Measurements from ENCODE around the gene CSH1. TPM values are rescaled to one million over a fixed set of nuclear protein-coding genes. Genes with fewer than 3 reads are reported as not detected.
"Not testable (repeated sequence)": the region's sequence is repeated elsewhere in the genome, so short reads cannot be mapped to it uniquely, and the experiment has no call there.

Gene CSH1
- total and polyA plus RNA-seq, 2 donors (not counting 1 experiment from before 2014, with no cell fraction given) = not detected

- Histone ChIP-seq H3K9ac (ENCODE audit: low read length) (no peak overlapping the region), H3K9me3 (ENCODE audit: control extremely low read depth in 1 of 3, control insufficient read depth in 2 of 3, insufficient read depth in 1 of 3, low read length in 2 of 3) (no peaks in the 10 kb centered on the region), H3K36me3 (replicated peaks in 1 of 2; ENCODE audit: control extremely low read depth in 1 of 2, control insufficient read depth in 1 of 2, extremely low read depth in 1 of 2, insufficient read depth in 2 of 2, low read length in 1 of 2) (no peaks in the 10 kb centered on the region), H4K20me1 (ENCODE audit: control insufficient read depth, insufficient read depth, low read length, poor library complexity, severe bottlenecking) (no peaks in the 10 kb centered on the region), H3K27ac (ENCODE audit: low read length in 2 of 2) (no peak overlapping the region), H3K79me2 (ENCODE audit: control insufficient read depth, insufficient read depth, low read length) (peaks cover 22% of the 10 kb centered on the region), H3K4me2 (replicated peaks; ENCODE audit: low read depth, low read length, poor library complexity, severe bottlenecking) (no peak overlapping the region), H3K4me1 (ENCODE audit: control insufficient read depth in 2 of 2, insufficient read depth in 2 of 2, low read length in 2 of 2) (peaks cover 62 to 80% of the 10 kb centered on the region in 2 donors), H3K4me3 (ENCODE audit: control extremely low read depth in 1 of 5, extremely low read depth in 1 of 5, insufficient read depth in 1 of 5, low read depth in 2 of 5, low read length in 4 of 5) (no peak overlapping the region), H2AFZ (ENCODE audit: insufficient read depth, low read depth, low read length, poor library complexity, severe bottlenecking) (no peak overlapping the region), H3K27me3 (replicated peaks in 1 of 4; ENCODE audit: control extremely low read depth in 1 of 4, control insufficient read depth in 3 of 4, insufficient read depth in 4 of 4, low read length in 3 of 4) (no peaks in the 10 kb centered on the region)
- no peaks in the 10 kb centered on the region for H3K27me3 Mint-ChIP-seq
- no peak overlapping the region for H3K4me3 Mint-ChIP-seq
- ATAC-seq (ENCODE audit: low read depth) = no peak
- intact Hi-C loops (cut with micrococcal nuclease) = loop anchor here (2.0 kb wide), 1 partner anchor 72 kb away; no protein-coding TSS in a partner anchor
- peaks cover 74% of the 10 kb centered on the region for H3K4me1 Mint-ChIP-seq
- peak; percentile 11 for DNase-seq
- TF ChIP-seq EZH2 (IDR thresholded peaks at IDR 0.05; ENCODE audit: borderline replicate concordance, insufficient read depth, low read depth, low read length, poor library complexity, severe bottlenecking) = no peak
- TF ChIP-seq CTCF (IDR thresholded peaks at IDR 0.05) = no peak
- CTCF ChIA-PET = interaction anchor here (0.9 to 26.0 kb wide), 20 partner anchors 7 to 214 kb away, joined by 3 to 834 read pairs (median 14); partner anchors contain the start of genes CD79B, CSHL1, GH2 and ICAM2
- no peaks in the 10 kb centered on the region for H3K9me3 Mint-ChIP-seq (ENCODE audit: insufficient read depth)
- POLR2A ChIA-PET = interaction anchor here (3.2 to 6.8 kb wide), 3 partner anchors 13 to 32 kb away, joined by 21 to 160 read pairs (median 68); partner anchors contain the start of gene CD79B
- 94% methylated on average over 9 of the region's 10 CpGs for WGBS (ENCODE audit: insufficient coverage)
- peak overlapping the region; percentile 53 for H3K27ac Mint-ChIP-seq
Observed at GRCh38 chr17:63918305-63918704, 21.9 kb upstream of the CSH1 start.

GRCh38 chr17:63917646-63918045 lies 21.3 kb upstream of the CSH1 start:
- ChIA-PET CTCF (interaction anchor here (2.9 to 26.0 kb wide), 8 partner anchors 13 to 215 kb away, joined by 13 to 834 read pairs (median 116); partner anchors contain the start of genes CD79B and ICAM2), POLR2A (interaction anchor here (3.2 to 6.8 kb wide), 3 partner anchors 14 to 32 kb away, joined by 21 to 160 read pairs (median 68); partner anchors contain the start of gene CD79B)
- DNase-seq (no peak), ATAC-seq (ENCODE audit: low read depth) (no peak)
- no peak overlapping the region for H3K4me3 ChIP-seq (ENCODE audit: control extremely low read depth in 1 of 5, extremely low read depth in 1 of 5, insufficient read depth in 1 of 5, low read depth in 2 of 5, low read length in 4 of 5)
- Mint-ChIP-seq H3K4me3 (no peak overlapping the region), H3K9me3 (ENCODE audit: insufficient read depth) (no peaks in the 10 kb centered on the region), H3K4me1 (peaks cover 73% of the 10 kb centered on the region), H3K27me3 (no peaks in the 10 kb centered on the region), H3K27ac (no peak overlapping the region)
- no peaks in the 10 kb centered on the region for H3K9me3 ChIP-seq (ENCODE audit: control extremely low read depth in 1 of 3, control insufficient read depth in 2 of 3, insufficient read depth in 1 of 3, low read length in 2 of 3)
- no peak overlapping the region for H3K9ac ChIP-seq (ENCODE audit: low read length)
- no peak overlapping the region for H3K4me2 ChIP-seq (replicated peaks; ENCODE audit: low read depth, low read length, poor library complexity, severe bottlenecking)
- TF ChIP-seq EZH2 (IDR thresholded peaks at IDR 0.05; ENCODE audit: borderline replicate concordance, insufficient read depth, low read depth, low read length, poor library complexity, severe bottlenecking) (no peak), CTCF (IDR thresholded peaks at IDR 0.05) (no peak)
- intact Hi-C loops (cut with micrococcal nuclease) = loop anchor here (2.0 kb wide), 1 partner anchor 73 kb away; no protein-coding TSS in a partner anchor
- no peak overlapping the region for H3K27ac ChIP-seq (ENCODE audit: low read length in 2 of 2)
- H3K36me3 ChIP-seq (replicated peaks in 1 of 2; ENCODE audit: control extremely low read depth in 1 of 2, control insufficient read depth in 1 of 2, extremely low read depth in 1 of 2, insufficient read depth in 2 of 2, low read length in 1 of 2) = no peaks in the 10 kb centered on the region
- H3K27me3 ChIP-seq (replicated peaks in 1 of 4; ENCODE audit: control extremely low read depth in 1 of 4, control insufficient read depth in 3 of 4, insufficient read depth in 4 of 4, low read length in 3 of 4) = no peaks in the 10 kb centered on the region
- H3K79me2 ChIP-seq (ENCODE audit: control insufficient read depth, insufficient read depth, low read length) = peaks cover 22% of the 10 kb centered on the region
- no peak overlapping the region for H2AFZ ChIP-seq (ENCODE audit: insufficient read depth, low read depth, low read length, poor library complexity, severe bottlenecking)
- H3K4me1 ChIP-seq (ENCODE audit: control insufficient read depth in 2 of 2, insufficient read depth in 2 of 2, low read length in 2 of 2) = peaks cover 57 to 73% of the 10 kb centered on the region in 2 donors
- no peaks in the 10 kb centered on the region for H4K20me1 ChIP-seq (ENCODE audit: control insufficient read depth, insufficient read depth, low read length, poor library complexity, severe bottlenecking)
- 95% methylated on average over 13 of the region's 13 CpGs for WGBS (ENCODE audit: insufficient coverage)

GRCh38 chr17:63917206-63917605 lies 20.8 kb upstream of the CSH1 start:
- 100% methylated on average over 1 of the region's 11 CpGs for WGBS (ENCODE audit: insufficient coverage)
- H3K4me3 Mint-ChIP-seq; intact Hi-C loops (cut with micrococcal nuclease); H3K27me3 ChIP-seq (replicated peaks in 1 of 4; ENCODE audit: control extremely low read depth in 1 of 4, control insufficient read depth in 3 of 4, insufficient read depth in 4 of 4, low read length in 3 of 4); H4K20me1 ChIP-seq (ENCODE audit: control insufficient read depth, insufficient read depth, low read length, poor library complexity, severe bottlenecking); H3K9me3 ChIP-seq (ENCODE audit: control extremely low read depth in 1 of 3, control insufficient read depth in 2 of 3, insufficient read depth in 1 of 3, low read length in 2 of 3); H2AFZ ChIP-seq (ENCODE audit: insufficient read depth, low read depth, low read length, poor library complexity, severe bottlenecking); H3K4me3 ChIP-seq (ENCODE audit: control extremely low read depth in 1 of 5, extremely low read depth in 1 of 5, insufficient read depth in 1 of 5, low read depth in 2 of 5, low read length in 4 of 5); H3K9ac ChIP-seq (ENCODE audit: low read length); H3K27ac Mint-ChIP-seq; H3K4me2 ChIP-seq (replicated peaks; ENCODE audit: low read depth, low read length, poor library complexity, severe bottlenecking); H3K9me3 Mint-ChIP-seq (ENCODE audit: insufficient read depth); H3K27ac ChIP-seq (ENCODE audit: low read length in 2 of 2); H3K27me3 Mint-ChIP-seq; DNase-seq; H3K36me3 ChIP-seq (replicated peaks in 1 of 2; ENCODE audit: control extremely low read depth in 1 of 2, control insufficient read depth in 1 of 2, extremely low read depth in 1 of 2, insufficient read depth in 2 of 2, low read length in 1 of 2); ATAC-seq (ENCODE audit: low read depth): not testable (repeated sequence)
- ChIA-PET CTCF (interaction anchor here (2.9 to 26.0 kb wide), 7 partner anchors 17 to 216 kb away, joined by 42 to 834 read pairs (median 185); partner anchors contain the start of genes CD79B, ERN1 and ICAM2), POLR2A (interaction anchor here (3.7 to 6.8 kb wide), 2 partner anchors 29 to 33 kb away, joined by 21 to 160 read pairs; no protein-coding TSS in a partner anchor)
- peaks cover 70% of the 10 kb centered on the region for H3K4me1 Mint-ChIP-seq
- Histone ChIP-seq H3K4me1 (ENCODE audit: control insufficient read depth in 2 of 2, insufficient read depth in 2 of 2, low read length in 2 of 2) (peaks cover 53 to 72% of the 10 kb centered on the region in 2 donors), H3K79me2 (ENCODE audit: control insufficient read depth, insufficient read depth, low read length) (peaks cover 22% of the 10 kb centered on the region)
